ENCODE data around the gene ETNK2. TPM values are rescaled to one million over a fixed set of nuclear protein-coding genes. Genes with fewer than 3 reads are reported as not detected.

ETNK2 gene
- polyA plus RNA-seq, 3 donors: not detected

- H3K36me3 Mint-ChIP-seq: no peaks in the 10 kb centered on the region
- no peak overlapping the region for H3K9ac ChIP-seq (ENCODE audit: insufficient read depth, low read length, poor library complexity, severe bottlenecking)
- H3K4me3 Mint-ChIP-seq: no peak overlapping the region
- intact Hi-C loops (cut with micrococcal nuclease): no loop called here
- no peaks in the 10 kb centered on the region for H4K20me1 ChIP-seq (ENCODE audit: insufficient read depth, low read length)
- peaks cover 5 to 32% of the 10 kb centered on the region in 2 donors for H3K27me3 ChIP-seq (ENCODE audit: control insufficient read depth in 2 of 2, insufficient read depth in 2 of 2, low read length in 2 of 2)
- peaks cover 17% of the 10 kb centered on the region for H3K4me1 Mint-ChIP-seq
- no peaks in the 10 kb centered on the region for H3K9me3 Mint-ChIP-seq
- H3K79me2 ChIP-seq (ENCODE audit: insufficient read depth, low read length): no peaks in the 10 kb centered on the region
- no peak overlapping the region for H3K27ac Mint-ChIP-seq
- peaks cover 12% of the 10 kb centered on the region in 2 donors for H3K4me1 ChIP-seq (ENCODE audit: control insufficient read depth in 1 of 2, insufficient read depth in 2 of 2, low read length in 2 of 2)
- 94% methylated on average over 4 of the region's 10 CpGs for WGBS (ENCODE audit: insufficient coverage)
- H3K36me3 ChIP-seq (replicated peaks in 1 of 2; ENCODE audit: control insufficient read depth in 1 of 2, insufficient read depth in 2 of 2, low read length in 2 of 2): no peaks in the 10 kb centered on the region
- H3K27me3 Mint-ChIP-seq (ENCODE audit: low read depth in 3 of 3): peaks cover 29 to 38% (median 32%) of the 10 kb centered on the region in 3 donors
- no peak overlapping the region for H3K4me3 ChIP-seq (replicated peaks in 1 of 3; ENCODE audit: low read depth in 2 of 3, low read length in 3 of 3)
- H2AFZ ChIP-seq (ENCODE audit: insufficient read depth, low read depth, low read length, poor library complexity, severe bottlenecking): no peak overlapping the region
- no peak for DNase-seq
- TF ChIP-seq CTCF (IDR thresholded peaks at IDR 0.05): no peak
- H3K27ac ChIP-seq (ENCODE audit: low read depth in 1 of 2, low read length in 2 of 2): no peak overlapping the region
- H3K9me3 ChIP-seq (replicated peaks in 1 of 2; ENCODE audit: control insufficient read depth in 1 of 2, insufficient read depth in 1 of 2, low read length in 2 of 2): no peaks in the 10 kb centered on the region
- H3K4me2 ChIP-seq (replicated peaks; ENCODE audit: extremely low read depth, low read length, poor library complexity, severe bottlenecking): no peak overlapping the region
Measured at GRCh38 chr1:204186597-204186996, 34.8 kb upstream of the ETNK2 start.

GRCh38 chr1:204181116-204181515 is 29.3 kb upstream of the ETNK2 start:
- no peak overlapping the region for H3K27ac Mint-ChIP-seq
- no peaks in the 10 kb centered on the region for H3K36me3 ChIP-seq (replicated peaks in 1 of 2; ENCODE audit: control insufficient read depth in 1 of 2, insufficient read depth in 2 of 2, low read length in 2 of 2)
- 80% methylated on average over 1 of the region's 1 CpG for WGBS (ENCODE audit: insufficient coverage)
- H3K27ac ChIP-seq (ENCODE audit: low read depth in 1 of 2, low read length in 2 of 2): no peak overlapping the region
- H2AFZ ChIP-seq (ENCODE audit: insufficient read depth, low read depth, low read length, poor library complexity, severe bottlenecking): no peak overlapping the region
- H3K4me1 ChIP-seq (ENCODE audit: control insufficient read depth in 1 of 2, insufficient read depth in 2 of 2, low read length in 2 of 2): no peaks in the 10 kb centered on the region
- H3K4me1 Mint-ChIP-seq: peaks cover 7% of the 10 kb centered on the region
- no peaks in the 10 kb centered on the region for H3K36me3 Mint-ChIP-seq
- no peak overlapping the region for H3K4me3 ChIP-seq (replicated peaks in 1 of 3; ENCODE audit: low read depth in 2 of 3, low read length in 3 of 3)
- intact Hi-C loops (cut with micrococcal nuclease): no loop called here
- H3K27me3 Mint-ChIP-seq (ENCODE audit: low read depth in 3 of 3): peaks cover 0 to 13% (median 6%) of the 10 kb centered on the region in 3 donors
- no peaks in the 10 kb centered on the region for H4K20me1 ChIP-seq (ENCODE audit: insufficient read depth, low read length)
- no peaks in the 10 kb centered on the region for H3K27me3 ChIP-seq (ENCODE audit: control insufficient read depth in 2 of 2, insufficient read depth in 2 of 2, low read length in 2 of 2)
- H3K79me2 ChIP-seq (ENCODE audit: insufficient read depth, low read length): no peaks in the 10 kb centered on the region
- H3K4me2 ChIP-seq (replicated peaks; ENCODE audit: extremely low read depth, low read length, poor library complexity, severe bottlenecking): no peak overlapping the region
- no peak for DNase-seq
- no peak overlapping the region for H3K4me3 Mint-ChIP-seq
- H3K9ac ChIP-seq (ENCODE audit: insufficient read depth, low read length, poor library complexity, severe bottlenecking): no peak overlapping the region
- TF ChIP-seq CTCF (IDR thresholded peaks at IDR 0.05): no peak
- no peaks in the 10 kb centered on the region for H3K9me3 ChIP-seq (replicated peaks in 1 of 2; ENCODE audit: control insufficient read depth in 1 of 2, insufficient read depth in 1 of 2, low read length in 2 of 2)
- H3K9me3 Mint-ChIP-seq: peaks cover 0 to 1% (median 0%) of the 10 kb centered on the region in 7 donors
